ENCODE measurements around the gene L3MBTL4. TPM values are rescaled to one million over a fixed set of nuclear protein-coding genes. Genes with fewer than 3 reads are reported as not detected.

The L3MBTL4 gene
- total RNA-seq, 3 donors from 2014 or later, result 7.8 to 23.0 (median 19.7) TPM

- H3K27ac ChIP-seq, result no peak overlapping the region
- no peak for TF ChIP-seq POLR2A (IDR thresholded peaks at IDR 0.05)
- TF ChIP-seq CTCF (IDR thresholded peaks at IDR 0.05), result no peak
- no peak for TF ChIP-seq POLR2AphosphoS5 (IDR thresholded peaks at IDR 0.05)
- no peak for DNase-seq (ENCODE audit: low spot score in 2 of 2)
- no peaks in the 10 kb centered on the region for H3K4me1 ChIP-seq
- no peaks in the 10 kb centered on the region for H3K36me3 ChIP-seq
- H3K27me3 ChIP-seq, result no peaks in the 10 kb centered on the region
- no peak overlapping the region for H3K4me3 ChIP-seq
- intact Hi-C loops (cut with DNase I; ENCODE audit: low total_unique reads), result no loop called here
- no peaks in the 10 kb centered on the region for H3K9me3 ChIP-seq
Measured at GRCh38 chr18:6058941-6059340, 355.8 kb downstream of the L3MBTL4 start.

- no peak for DNase-seq (ENCODE audit: low spot score in 2 of 2)
- Histone ChIP-seq H3K36me3 (no peaks in the 10 kb centered on the region), H3K27me3 (no peaks in the 10 kb centered on the region), H3K27ac (no peak overlapping the region), H3K9me3 (no peaks in the 10 kb centered on the region), H3K4me1 (no peaks in the 10 kb centered on the region), H3K4me3 (no peak overlapping the region)
- intact Hi-C loops (cut with DNase I; ENCODE audit: low total_unique reads), result no loop called here
- TF ChIP-seq POLR2AphosphoS5 (IDR thresholded peaks at IDR 0.05) (no peak), POLR2A (IDR thresholded peaks at IDR 0.05) (no peak), CTCF (IDR thresholded peaks at IDR 0.05) (no peak)
Measured at GRCh38 chr18:6057604-6058003, 357.1 kb downstream of the L3MBTL4 start.

GRCh38 chr18:6056171-6056910 lies 358.4 kb downstream of the L3MBTL4 start:
- no peaks in the 10 kb centered on the region for H3K27me3 ChIP-seq
- H3K36me3 ChIP-seq, result no peaks in the 10 kb centered on the region
- H3K9me3 ChIP-seq, result no peaks in the 10 kb centered on the region
- no peaks in the 10 kb centered on the region for H3K4me1 ChIP-seq
- no peak overlapping the region for H3K4me3 ChIP-seq
- TF ChIP-seq POLR2A (IDR thresholded peaks at IDR 0.05) (no peak), POLR2AphosphoS5 (IDR thresholded peaks at IDR 0.05) (no peak)
- no peak for DNase-seq (ENCODE audit: low spot score in 2 of 2)
- no peak overlapping the region for H3K27ac ChIP-seq
- intact Hi-C loops (cut with DNase I; ENCODE audit: low total_unique reads), result no loop called here

GRCh38 chr18:6055711-6056110 lies 359.0 kb downstream of the L3MBTL4 start:
- DNase-seq (ENCODE audit: low spot score in 2 of 2), result no peak
- H3K9me3 ChIP-seq, result no peaks in the 10 kb centered on the region
- intact Hi-C loops (cut with DNase I; ENCODE audit: low total_unique reads), result no loop called here
- H3K27ac ChIP-seq, result no peak overlapping the region
- H3K27me3 ChIP-seq, result no peaks in the 10 kb centered on the region
- H3K4me3 ChIP-seq, result no peak overlapping the region
- H3K4me1 ChIP-seq, result no peaks in the 10 kb centered on the region
- no peaks in the 10 kb centered on the region for H3K36me3 ChIP-seq
- no peak for TF ChIP-seq CTCF (IDR thresholded peaks at IDR 0.05)
- TF ChIP-seq POLR2AphosphoS5 (IDR thresholded peaks at IDR 0.05), result no peak
- TF ChIP-seq POLR2A (IDR thresholded peaks at IDR 0.05), result no peak

GRCh38 chr18:6054256-6054842 lies 360.4 kb downstream of the L3MBTL4 start:
- Histone ChIP-seq H3K36me3 (no peaks in the 10 kb centered on the region), H3K4me3 (no peak overlapping the region), H3K9me3 (peaks cover 0 to 2% of the 10 kb centered on the region in 2 donors), H3K27ac (no peak overlapping the region), H3K4me1 (no peaks in the 10 kb centered on the region), H3K27me3 (no peaks in the 10 kb centered on the region)
- TF ChIP-seq CTCF (IDR thresholded peaks at IDR 0.05) (no peak), POLR2A (IDR thresholded peaks at IDR 0.05) (no peak), POLR2AphosphoS5 (IDR thresholded peaks at IDR 0.05) (no peak)
- intact Hi-C loops (cut with DNase I; ENCODE audit: low total_unique reads), result no loop called here
- no peak for DNase-seq (ENCODE audit: low spot score in 2 of 2)
